HG03469 (cell line): ENCODE measurements around the gene NPAS1.

Experiments used
- ATAC-seq: cut with Tn5 transposase; IDR thresholded peaks from one replicate; pipeline ENCODE4 v1.9.1; 2021; ENCODE audit warnings: mild to moderate bottlenecking, moderate library complexity, moderate number of reproducible peaks; ENCODE audit not compliant: unreplicated experiment

The NPAS1 gene, protein sequence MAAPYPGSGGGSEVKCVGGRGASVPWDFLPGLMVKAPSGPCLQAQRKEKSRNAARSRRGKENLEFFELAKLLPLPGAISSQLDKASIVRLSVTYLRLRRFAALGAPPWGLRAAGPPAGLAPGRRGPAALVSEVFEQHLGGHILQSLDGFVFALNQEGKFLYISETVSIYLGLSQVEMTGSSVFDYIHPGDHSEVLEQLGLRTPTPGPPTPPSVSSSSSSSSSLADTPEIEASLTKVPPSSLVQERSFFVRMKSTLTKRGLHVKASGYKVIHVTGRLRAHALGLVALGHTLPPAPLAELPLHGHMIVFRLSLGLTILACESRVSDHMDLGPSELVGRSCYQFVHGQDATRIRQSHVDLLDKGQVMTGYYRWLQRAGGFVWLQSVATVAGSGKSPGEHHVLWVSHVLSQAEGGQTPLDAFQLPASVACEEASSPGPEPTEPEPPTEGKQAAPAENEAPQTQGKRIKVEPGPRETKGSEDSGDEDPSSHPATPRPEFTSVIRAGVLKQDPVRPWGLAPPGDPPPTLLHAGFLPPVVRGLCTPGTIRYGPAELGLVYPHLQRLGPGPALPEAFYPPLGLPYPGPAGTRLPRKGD

DNA sequence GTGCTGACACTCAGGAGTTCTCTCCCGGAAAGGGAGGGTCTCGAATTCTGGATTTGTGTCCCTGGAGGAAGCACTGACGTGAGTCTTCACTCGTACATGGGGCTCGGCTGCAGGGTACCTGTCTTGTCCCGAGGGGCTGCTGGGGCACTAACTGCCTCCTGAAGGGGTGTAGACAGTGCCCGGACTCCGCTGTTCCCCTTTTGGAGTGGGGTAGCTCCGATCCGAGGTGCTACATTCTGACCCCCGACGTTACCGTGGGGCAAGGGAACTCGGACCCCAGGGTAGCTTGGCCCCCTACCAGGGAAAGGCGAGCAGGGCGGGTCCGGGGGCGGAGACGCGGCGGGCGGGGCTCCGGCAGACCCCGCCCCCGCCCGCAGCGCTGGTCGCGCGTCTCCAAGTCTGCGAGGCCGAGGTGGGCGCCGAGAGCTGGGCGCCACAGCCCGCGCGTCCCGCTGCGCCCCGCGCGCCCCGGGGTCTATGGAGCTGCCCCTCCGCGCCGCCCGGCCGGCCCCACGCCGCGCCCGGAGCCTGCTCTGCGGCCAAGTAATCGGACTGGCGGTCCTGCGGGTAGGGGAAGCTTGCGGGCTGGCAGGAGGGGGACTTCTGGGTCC, at the start of gene NPAS1:
Gene NPAS1, plus strand, starts transcription at position 407 of the 611 bp plus-strand sequence. CDS start 1,211 bp downstream, outside the sequence.
- no peak for ATAC-seq

DNA sequence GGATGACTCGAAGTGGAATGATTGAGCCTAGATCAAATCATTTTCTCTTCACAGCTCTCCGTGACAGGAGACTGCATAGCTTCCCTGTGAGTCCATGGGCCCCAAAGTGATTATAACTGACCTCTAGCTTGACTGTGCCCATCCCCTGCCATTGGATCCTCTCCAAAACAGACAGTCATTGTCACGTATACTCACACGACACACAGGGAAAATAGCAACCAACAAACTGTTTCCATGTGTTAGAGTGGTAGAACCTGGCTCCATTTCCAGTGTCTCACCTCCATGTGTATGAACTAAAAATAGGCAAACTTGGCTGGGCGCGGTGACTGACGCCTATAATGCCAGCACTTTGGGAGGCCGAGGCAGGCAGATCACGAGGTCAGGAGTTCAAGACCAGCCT, 48.8 kb upstream of the NPAS1 start:
- no peak for ATAC-seq

DNA sequence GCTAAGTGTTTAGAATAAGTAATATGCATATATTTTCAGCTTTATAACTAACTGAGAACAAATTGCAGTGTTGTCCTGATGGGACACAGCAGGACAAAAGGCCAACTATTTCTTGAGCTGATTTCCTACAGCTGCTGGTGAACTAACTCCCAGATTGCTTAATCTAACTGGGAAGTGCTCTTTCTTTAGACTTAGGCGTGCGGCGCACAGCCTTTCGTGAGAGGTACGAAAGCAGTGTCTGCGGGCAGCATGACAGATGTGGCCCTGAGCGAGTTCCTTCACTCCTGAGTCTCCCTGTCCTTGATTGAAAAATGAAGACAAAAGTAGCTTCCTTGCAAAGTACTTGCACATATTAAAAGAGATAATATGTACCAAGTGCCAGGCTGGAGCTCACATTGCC, 47.3 kb upstream of the NPAS1 start:
- ATAC-seq: no peak

DNA sequence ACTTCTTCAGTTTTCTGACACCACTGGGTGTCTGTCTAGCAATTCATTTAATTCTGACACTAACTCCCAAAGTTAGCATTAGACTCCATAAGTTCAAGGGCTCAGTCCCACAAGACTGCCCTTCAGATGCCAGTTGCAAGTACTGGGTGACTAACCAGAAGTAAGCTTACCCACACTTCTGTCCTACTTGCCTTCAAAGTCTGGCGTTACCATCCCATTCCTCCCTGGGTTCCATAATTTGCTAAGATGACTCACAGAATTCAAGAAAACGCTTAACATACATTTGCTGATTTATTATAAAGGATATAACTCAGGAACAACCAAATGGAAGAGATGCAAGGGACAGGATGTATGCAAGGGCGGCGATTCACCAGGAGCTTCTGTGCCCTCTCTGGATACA, 45.5 kb upstream of the NPAS1 start:
- no peak for ATAC-seq

DNA sequence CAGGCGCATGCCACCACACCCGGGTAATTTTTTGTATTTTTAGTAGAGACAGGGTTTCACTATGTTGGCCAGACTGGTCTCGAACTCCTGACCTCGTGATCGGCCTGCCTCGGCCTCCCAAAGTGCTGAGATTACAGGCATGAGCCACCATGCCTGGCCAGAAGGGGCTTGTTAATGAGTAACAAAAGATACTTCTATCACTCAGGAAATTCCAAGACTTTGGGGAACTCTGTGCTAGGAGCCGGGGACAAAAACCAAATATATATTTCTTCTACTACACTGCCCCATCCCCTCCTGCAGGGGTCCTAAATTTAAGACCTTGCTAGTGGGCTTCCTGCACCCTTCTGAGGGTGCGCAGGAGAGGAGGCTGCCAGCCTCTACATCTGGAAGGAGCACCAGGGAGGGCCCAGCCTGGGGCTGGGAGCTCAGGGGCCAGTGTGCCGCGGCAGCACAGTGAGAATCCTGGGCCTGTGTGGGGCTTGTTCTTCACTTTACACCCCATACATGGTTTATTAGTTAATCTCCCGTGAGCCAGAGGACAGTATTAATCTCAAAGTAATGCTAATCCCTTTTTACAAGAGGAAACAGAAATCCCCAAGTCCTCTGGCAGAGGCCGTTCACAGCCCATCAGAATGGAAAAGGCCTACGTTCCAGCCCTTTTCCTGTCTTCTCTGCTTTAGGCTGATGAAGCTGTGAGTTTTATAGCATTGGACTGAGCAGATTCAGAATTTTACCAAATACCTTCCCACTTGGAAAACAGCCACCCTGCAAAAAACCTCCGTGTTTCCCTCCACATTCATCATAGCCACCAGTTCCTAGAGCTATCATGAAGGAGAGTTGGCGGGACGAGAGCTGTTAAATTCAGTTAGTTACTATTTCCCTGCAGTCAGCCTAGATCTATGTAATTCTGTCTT, 44.4 kb upstream of the NPAS1 start:
- ATAC-seq: no peak

DNA sequence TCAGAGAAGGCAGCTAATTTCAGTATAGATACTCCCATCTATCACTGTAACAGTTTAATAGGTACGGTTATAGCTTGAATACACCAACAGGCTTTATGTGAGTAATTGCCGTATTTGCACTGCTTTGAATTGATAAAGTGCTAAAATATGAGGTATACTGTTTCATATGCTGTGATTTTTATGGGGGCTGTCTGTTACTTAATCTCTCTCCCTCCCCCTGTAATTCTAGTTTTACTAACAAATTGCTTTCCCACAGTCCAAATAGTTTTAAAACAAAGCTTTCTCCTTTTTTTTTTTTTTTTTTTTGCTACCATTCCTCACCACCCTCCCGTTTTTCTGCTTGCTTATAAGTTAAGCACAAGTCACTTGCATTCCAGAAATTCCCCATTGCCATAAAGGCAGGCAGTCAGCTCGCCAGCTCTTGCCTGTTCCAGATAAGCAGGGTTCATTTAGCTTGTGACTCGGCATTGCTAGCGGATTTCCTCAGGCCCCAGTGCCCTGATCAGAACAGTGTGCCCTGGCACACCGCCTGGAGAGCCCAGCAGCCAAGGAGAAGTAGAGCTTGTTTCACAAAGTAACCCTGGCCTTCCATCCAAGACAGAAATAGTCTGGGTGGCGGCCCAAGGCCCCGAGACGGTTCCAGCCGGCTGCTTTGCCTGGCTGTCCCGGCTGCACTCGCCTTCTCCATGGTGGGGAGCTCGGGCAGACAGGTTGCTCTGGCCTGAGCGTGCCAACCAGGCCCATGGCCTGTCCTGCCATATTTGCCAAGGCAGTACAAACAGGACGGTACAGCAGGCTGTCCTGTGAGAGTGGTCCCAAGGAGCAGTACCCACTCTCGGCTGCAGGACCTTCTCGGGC, 43.5 kb upstream of the NPAS1 start:
- no peak for ATAC-seq

DNA sequence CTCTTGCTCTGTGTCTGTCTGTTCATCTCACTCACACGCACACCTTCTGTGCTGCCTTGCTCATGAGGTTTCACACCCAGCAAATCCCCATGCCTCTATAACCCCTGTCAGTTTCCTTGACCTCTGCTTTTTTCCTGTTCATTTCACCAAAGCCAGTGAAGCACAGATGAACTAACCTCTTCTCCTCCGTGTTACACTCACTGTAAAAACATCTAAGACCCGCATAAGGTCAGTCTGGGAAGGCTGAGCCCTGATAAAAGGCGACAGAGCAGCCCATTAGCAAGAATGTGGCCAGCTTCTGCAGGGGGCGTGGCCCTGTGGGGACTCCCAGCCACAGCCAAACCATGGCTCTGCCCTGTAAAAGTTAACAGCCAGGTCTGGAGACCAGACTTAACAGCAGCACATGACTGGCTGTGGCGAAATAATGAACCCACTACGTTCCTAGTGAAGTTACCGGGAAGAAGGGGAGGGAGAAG, 42.8 kb upstream of the NPAS1 start:
- no peak for ATAC-seq

DNA sequence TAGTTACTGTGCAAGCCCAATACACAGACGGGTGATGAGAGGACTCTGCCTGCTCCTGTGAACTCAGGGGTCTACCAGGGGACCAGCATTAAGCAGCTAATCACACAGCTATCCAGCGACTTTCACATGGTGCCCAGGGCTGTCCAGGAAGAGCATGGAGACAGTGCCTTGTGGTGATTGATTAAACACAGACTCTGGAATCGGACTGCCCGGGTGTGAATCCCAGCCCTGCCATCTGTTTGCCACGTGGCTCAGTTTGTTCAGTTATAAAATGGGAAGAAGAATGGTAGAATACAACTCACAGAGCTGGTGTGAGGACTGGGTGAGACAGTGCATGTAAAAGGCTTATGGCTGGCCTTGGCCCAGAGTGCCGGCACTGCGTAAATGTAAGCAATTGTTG, 42.1 kb upstream of the NPAS1 start:
- ATAC-seq: no peak

DNA sequence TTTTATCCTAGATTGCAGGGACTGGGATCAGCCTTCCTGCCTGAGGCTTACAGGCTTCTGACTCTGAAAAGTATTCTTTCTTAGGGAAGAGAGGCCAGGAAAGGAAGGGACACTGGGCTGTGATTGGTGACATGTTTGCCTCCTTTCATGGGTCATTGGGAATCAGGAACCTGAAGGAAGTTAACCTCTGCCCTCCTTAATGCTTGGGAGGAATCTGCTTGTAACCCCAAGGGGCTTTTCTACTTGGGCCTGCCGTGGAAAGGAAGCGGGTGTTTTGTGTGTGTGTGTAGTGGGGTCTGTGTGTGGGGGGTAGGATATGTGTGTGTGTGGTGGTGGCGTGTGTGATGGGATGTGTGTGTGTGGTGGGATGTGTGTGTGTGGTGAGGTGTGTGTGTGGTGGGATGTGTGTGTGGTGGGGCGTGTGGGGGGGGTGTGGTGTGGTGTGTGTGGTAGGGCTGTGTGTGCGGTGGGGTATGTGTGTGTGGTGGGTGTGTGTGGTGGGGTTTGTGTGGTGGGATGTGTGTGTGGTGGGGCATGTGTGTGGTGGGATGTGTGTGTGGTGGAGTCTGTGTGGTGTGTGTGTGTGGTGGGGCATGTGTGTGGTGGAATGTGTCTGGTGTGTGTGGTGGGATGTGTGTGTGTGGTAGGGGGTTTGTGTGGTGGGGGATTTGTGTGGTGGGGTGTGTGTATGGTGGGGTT, 41.3 kb upstream of the NPAS1 start:
- no peak for ATAC-seq

DNA sequence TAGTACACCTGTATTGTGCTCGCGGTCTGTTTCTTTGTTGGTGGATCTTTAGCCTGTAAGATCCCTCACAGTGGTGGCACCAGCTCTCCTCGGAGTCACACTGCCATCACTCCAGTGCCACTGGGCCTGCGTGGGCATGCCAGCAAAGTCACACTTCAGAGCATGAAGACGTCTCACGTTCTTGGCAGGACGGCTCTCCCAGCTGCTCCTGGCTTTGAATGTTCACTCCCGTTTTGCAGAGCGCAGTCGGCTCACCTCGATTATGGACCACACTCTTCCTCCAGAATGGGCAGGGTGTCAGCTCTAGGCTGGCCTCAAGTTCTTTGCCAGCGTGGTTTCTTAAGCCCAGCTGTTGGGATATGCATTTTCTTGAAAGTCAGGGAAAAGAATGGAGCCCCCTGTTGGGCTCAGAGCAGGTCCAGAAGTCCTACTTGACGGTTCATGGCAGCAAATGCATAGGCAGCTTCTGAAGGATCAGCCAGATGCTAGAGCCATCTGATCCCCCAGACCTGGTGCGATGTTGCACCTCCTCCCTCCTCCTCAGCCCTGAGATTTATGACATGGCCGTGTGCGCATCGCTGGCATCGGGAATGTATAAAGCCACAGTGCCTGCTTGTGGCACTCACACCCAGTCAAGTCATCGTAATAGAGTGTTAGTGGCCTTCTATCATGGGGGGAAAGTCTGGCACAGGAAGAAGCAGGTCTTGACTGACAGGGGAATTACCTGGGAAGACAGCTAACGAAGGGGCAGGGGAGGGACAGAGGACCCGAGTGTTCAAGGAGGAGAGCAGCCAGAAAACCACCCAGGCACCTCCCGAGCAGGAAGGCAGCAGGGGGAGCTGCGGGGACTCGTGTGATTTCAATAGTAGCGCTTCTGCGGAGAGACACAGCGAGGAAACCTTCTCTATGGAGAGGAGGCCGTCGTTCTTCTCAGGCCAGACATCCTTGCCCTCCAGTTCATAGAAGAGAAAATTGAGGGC, 40.2 kb upstream of the NPAS1 start:
- ATAC-seq: no peak

DNA sequence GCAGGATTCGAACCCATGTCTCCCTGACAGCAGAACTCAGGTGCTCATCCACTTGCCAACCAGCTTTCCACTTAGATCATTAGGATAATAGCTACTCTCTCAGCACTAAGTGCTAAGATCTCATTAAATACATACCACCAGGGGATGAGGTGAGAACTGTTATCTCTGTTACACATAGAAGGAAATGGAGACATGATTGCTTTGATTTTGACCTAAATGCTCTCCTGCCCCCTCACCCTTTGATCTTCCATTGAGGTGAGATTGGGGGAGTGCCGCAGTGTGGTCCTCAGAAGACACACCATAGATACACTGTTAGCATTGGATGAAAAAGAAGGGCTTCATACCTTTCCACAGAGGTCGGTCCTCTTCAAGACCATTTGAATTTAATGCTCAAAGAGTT, 38.9 kb upstream of the NPAS1 start:
- ATAC-seq: no peak

DNA sequence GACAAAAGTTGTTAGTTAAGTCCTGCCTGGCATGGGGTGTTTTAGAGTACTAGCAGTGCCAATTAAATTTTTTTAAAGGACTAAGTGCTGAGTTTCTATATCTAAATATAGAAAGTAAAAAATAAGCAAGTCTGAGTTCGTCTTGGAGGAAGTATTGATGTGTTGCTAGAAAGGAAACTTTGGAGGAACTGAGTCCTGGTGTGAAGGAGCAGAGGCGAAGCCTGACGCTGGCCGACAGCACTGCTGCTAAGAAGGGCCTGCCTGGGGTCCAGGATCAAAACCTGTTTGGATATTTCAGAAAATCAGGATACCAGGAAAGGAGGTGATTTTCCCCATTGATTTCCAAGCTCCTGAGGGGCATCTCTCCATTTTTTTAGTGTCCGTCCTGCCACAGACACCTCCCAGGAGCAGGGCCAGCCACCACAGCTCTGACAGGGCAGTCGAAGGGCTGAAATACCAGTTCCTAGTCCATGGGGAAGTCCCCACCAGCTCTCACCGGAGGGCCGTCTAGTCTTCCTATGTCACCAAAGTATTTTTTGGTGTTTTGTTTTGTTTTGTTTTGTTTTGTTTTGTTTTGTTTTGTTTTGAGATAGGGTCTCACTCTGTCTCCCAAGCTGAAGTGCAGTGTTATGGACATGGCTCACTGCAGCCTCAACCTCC, 38.2 kb upstream of the NPAS1 start:
- no peak for ATAC-seq

DNA sequence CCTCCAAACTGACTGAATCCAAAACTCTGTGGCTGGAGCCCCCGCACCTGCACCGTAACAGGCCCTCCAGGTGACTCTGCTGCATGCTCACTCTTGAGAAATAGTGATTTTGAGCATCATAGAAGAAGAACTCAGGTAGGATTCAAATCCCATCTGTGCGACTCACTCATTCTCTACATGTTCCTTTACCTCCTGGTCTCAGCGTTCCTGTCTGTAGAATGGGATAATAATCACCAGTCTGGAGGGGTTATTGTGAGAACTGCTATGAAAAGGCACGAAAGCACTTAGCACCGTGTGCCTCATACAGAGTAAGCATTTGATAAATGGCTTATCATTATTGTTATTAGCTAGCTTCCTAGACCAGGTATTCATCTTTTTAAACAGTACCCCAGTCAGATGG, 36.5 kb upstream of the NPAS1 start:
- no peak for ATAC-seq

DNA sequence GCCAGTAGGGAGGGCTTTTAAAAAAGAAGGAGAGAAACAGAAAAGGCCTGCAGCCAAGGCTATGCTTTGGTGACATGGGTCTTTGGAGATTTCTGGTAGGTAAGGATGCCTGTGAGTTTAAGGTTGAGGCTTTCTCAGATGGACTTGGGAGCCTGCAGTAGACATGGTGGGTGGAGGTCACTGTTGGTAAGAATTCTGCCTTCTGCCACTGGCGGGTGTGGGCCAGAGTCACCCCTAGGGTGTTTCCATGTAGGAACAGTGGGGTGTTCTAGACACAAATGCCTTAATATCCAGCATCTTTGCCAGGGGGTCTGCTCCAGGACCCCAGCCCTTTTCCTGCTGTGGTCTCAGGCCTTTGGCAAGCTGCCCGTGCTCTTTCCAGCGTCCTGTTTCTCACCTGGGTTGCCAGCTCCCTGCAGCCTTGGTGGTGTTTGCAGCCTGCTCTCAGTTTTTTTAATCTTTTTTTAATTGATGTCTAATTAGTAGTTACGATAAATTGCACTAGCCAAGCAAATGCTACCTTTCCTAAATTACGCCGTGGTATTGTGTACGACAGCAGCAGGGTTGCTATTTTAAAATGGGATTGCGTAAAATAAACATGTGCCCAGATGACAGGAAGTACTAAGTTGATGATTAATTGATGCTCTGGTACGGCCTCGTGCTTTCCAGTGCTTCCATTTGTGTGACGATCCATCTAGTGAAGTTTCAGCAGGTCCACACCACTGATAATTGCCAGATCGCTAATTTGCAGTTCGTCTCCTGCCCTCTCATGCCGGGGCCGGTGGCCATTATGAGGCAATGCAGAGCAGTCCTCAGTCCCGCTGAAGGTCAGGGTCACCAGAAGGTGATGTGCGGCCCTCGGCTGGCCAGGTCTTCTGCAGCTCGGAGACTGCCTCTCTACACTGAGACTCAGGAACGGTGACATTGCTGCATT, 35.3 kb upstream of the NPAS1 start:
- no peak for ATAC-seq

DNA sequence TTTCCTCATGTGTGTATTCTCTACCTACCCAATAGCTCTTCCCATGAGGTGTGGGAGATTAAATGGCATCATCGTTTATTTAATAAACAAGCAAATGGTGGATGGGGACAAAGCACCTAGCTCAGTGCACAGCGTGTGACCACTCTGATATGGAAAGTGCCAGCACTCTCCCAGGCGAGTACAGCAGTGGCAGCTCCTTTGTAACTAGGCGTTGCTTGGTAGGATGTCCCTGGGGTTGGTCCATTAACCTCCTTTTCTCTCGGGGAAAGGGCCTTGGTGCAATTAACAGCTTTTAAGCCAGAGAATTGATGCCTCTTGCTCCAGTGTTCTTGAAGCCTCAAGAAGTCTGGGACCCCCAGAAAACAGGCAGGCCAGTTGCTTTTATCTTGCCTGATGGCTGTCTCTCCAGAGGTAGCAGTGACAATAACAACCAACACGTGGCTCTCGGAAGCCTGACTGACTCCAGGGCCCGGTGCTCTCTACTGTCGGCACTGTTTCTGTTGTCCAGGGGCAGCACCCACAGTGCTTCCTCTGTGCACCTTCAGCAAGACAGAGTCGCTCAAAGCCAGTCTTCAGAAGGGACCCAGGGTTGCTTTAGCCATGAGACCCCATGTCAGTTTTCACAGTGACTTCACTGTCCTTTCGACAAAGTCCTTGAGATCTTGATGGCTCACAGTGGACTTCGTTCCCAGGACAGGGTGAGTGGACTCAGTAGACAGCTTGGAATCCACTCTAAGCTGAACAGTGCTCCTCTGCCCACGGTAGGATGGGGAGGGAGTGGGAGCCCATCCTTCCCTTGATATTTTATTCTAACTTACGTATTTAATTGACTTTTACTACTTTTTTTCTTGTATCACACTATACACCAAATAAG, 33.9 kb upstream of the NPAS1 start:
- no peak for ATAC-seq
